OCI-LY7 (cell line): ENCODE data around the gene PLCG1. TPM values are rescaled to one million over a fixed set of nuclear protein-coding genes. Genes with fewer than 3 reads are reported as not detected.

ENCODE experiments used
- BruUV-seq: library from RNA; stranded (reverse); fragments of 400-500 nt; replicated peaks from 2 replicates; lab custom pipeline; 2021; lab: Mats Ljungman, UMichigan
- CTCF ChIA-PET: fragments of 300-600 bp; sonication (Branson Sonifier 250); formaldehyde crosslinking; loops from one replicate; lab custom pipeline; 2022; ENCODE audit warnings: antibody characterized with exemption; ENCODE audit not compliant: unreplicated experiment; lab: Charles Lee
- POLR2A ChIA-PET: fragments of 300-600 bp; sonication (Branson Sonifier 250); formaldehyde crosslinking; loops from one replicate; lab custom pipeline; 2022; ENCODE audit warnings: antibody characterized with exemption; lab: Charles Lee
- DNase-seq: peaks from one replicate; pipeline ENCODE4 v3.0.0-alpha.2; 2015; ENCODE audit warnings: low spot score
- H2AFZ ChIP-seq: fragments of 200-600 bp; sonication (generic), shearing (Covaris generic); 2 replicates; pipeline ENCODE4 v1.6.1; 2014; ENCODE audit warnings: mild to moderate bottlenecking, antibody characterized with exemption, low read length, moderate library complexity
- H3K27ac ChIP-seq: fragments of 200-600 bp; sonication (generic); 2 replicates; pipeline ENCODE4 v1.5.1; 2014; ENCODE audit warnings: mixed run types, low read depth, mild to moderate bottlenecking, moderate library complexity, low read length, inconsistent platforms; ENCODE audit not compliant: poor library complexity, severe bottlenecking
- H3K36me3 ChIP-seq: fragments of 200-600 bp; sonication (generic); 2 replicates; pipeline ENCODE4 v1.6.1; 2014; ENCODE audit warnings: mild to moderate bottlenecking, antibody characterized with exemption, low read length, moderate library complexity, mixed read lengths; ENCODE audit not compliant: insufficient read depth
- H3K4me1 ChIP-seq: fragments of 200-600 bp; sonication (generic); 2 replicates; pipeline ENCODE4 v1.5.1; 2014; ENCODE audit warnings: mild to moderate bottlenecking, low read length; ENCODE audit not compliant: insufficient read depth, poor library complexity, severe bottlenecking
- H3K4me2 ChIP-seq: fragments of 200-600 bp; sonication (generic); 2 replicates; pipeline ENCODE4 v1.6.1; 2014; ENCODE audit warnings: mild to moderate bottlenecking, low read length
- H3K4me3 ChIP-seq: fragments of 200-600 bp; sonication (generic); 2 replicates; pipeline ENCODE4 v1.5.1; 2014; ENCODE audit warnings: mild to moderate bottlenecking, low read depth, low read length; ENCODE audit not compliant: poor library complexity, severe bottlenecking
- H3K79me2 ChIP-seq: fragments of 200-600 bp; sonication (generic); 2 replicates; pipeline ENCODE4 v1.6.1; 2016; ENCODE audit warnings: low read depth, mild to moderate bottlenecking, low read length, moderate library complexity, mixed read lengths; ENCODE audit not compliant: insufficient read depth
- H3K9me2 ChIP-seq: fragments of 200-600 bp; sonication (generic); 2 replicates; pipeline ENCODE4 v1.6.1; 2016; ENCODE audit warnings: mild to moderate bottlenecking, low read length, mixed read lengths; ENCODE audit not compliant: insufficient read depth
- H3K9me3 ChIP-seq: fragments of 200-600 bp; sonication (generic); 2 replicates; pipeline ENCODE4 v1.6.1; 2014; ENCODE audit warnings: mild to moderate bottlenecking, mixed run types, low read length, mixed read lengths
- H4K20me1 ChIP-seq: fragments of 200-600 bp; sonication (generic); 2 replicates; pipeline ENCODE4 v1.6.1; 2014; ENCODE audit warnings: mild to moderate bottlenecking, antibody characterized with exemption, low read length, moderate library complexity, mixed read lengths; ENCODE audit not compliant: insufficient read depth
- EZH2phosphoT487 ChIP-seq: fragments of 200-600 bp; sonication (generic); IDR thresholded peaks from 2 replicates; pipeline ENCODE4 v1.6.1; 2018; ENCODE audit warnings: low read depth, borderline replicate concordance, mild to moderate bottlenecking, mixed run types, antibody characterized with exemption, low read length, moderate library complexity, mixed read lengths
- intact Hi-C: fragments of 100-400 bp; cut with micrococcal nuclease; formaldehyde crosslinking; loops from one replicate; pipeline ENCODE4 v1.10.0; 2022; ENCODE audit not compliant: unreplicated experiment
- total RNA-seq, 2 experiments: library from RNA; depleted of rRNA in 1 of 2; stranded (reverse); fragments of >200 nt in 1 of 2; shearing (Covaris generic) in 1 of 2; gene quantifications; 2 replicates each; pipeline ENCODE4 v1.2.3, GENCODE V29; 2014 to 2022
- TF ChIP-seq, protein P1 (sequence below): fragments of 200-600 bp; sonication (generic); conservative IDR thresholded peaks from 2 replicates; pipeline ENCODE4 v1.5.1; 2014; ENCODE audit warnings: mild to moderate bottlenecking, antibody characterized with exemption, low read length, moderate library complexity, mixed read lengths

The PLCG1 gene
- total RNA-seq, 2 experiments from 2014 or later, result 103 to 121 TPM

DNA sequence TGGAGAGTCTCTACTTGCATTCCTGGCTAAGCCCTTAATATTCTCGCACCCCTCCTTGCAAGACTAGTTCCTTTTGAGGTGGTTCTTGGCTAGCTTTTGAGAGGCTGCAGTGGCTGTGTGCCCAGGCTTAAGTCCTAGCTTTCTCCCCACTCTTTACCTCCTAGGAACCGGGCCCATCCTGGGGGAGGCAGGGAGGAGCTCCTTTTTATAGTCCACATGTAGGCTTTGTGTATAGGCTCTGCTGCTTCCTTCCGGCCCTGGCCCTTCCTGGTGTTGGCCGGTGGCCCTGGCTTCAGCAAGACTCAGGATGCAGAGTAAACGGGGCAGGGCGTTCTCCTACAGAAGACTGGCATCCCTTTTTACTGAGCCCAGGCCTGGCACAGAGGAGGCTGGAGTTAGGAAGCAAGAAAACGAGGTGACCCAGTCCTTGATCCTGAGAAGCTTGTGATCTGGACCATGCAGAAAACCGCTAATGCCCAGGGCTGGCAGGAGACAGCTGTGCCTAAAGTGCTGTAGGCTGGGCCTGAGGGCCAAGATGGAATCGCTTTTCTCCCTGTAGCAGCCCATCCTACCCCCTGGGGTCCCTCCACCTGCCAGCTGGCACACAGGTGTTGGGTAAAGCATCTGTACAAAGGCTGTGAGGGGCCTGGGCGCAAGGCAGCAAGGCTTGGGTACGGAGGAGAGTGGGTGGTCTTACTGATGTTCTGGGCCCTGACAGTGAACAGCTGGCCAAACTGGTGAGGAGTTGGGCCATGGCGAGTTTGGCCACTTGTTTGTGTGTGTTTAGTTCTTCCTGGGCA lies 8.7 kb downstream of the PLCG1 start:
- H3K36me3 ChIP-seq, result peaks cover 35% of the 10 kb centered on the region
- H3K9me3 ChIP-seq, result no peaks in the 10 kb centered on the region
- TF ChIP-seq, protein P1, sequence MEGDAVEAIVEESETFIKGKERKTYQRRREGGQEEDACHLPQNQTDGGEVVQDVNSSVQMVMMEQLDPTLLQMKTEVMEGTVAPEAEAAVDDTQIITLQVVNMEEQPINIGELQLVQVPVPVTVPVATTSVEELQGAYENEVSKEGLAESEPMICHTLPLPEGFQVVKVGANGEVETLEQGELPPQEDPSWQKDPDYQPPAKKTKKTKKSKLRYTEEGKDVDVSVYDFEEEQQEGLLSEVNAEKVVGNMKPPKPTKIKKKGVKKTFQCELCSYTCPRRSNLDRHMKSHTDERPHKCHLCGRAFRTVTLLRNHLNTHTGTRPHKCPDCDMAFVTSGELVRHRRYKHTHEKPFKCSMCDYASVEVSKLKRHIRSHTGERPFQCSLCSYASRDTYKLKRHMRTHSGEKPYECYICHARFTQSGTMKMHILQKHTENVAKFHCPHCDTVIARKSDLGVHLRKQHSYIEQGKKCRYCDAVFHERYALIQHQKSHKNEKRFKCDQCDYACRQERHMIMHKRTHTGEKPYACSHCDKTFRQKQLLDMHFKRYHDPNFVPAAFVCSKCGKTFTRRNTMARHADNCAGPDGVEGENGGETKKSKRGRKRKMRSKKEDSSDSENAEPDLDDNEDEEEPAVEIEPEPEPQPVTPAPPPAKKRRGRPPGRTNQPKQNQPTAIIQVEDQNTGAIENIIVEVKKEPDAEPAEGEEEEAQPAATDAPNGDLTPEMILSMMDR, result no peak
- TF ChIP-seq EZH2phosphoT487, result no peak
- peaks cover 61% of the 10 kb centered on the region for H3K4me1 ChIP-seq
- BruUV-seq, result no TSS peak
- peak; percentile 67 for DNase-seq
- no peaks in the 10 kb centered on the region for H3K9me2 ChIP-seq
- H2AFZ ChIP-seq, result no peak overlapping the region
- H3K27ac ChIP-seq, result peak overlapping the region; percentile 52
- peak overlapping the region; percentile 61 for H3K4me2 ChIP-seq
- H3K4me3 ChIP-seq, result peak overlapping the region; percentile 20
- ChIA-PET CTCF (interaction anchor here (0.5 to 0.7 kb wide), 2 partner anchors 11 to 206 kb away, joined by 3 to 6 read pairs; no protein-coding TSS in a partner anchor), POLR2A (interaction anchor here (0.6 to 1.4 kb wide), 2 partner anchors 11 to 89 kb away, joined by 3 read pairs; no protein-coding TSS in a partner anchor)
- H4K20me1 ChIP-seq, result peaks cover 20% of the 10 kb centered on the region; the same call in 1 of the 2 replicates
- H3K79me2 ChIP-seq, result peaks cover 94% of the 10 kb centered on the region
- intact Hi-C loops, result no loop called here

DNA sequence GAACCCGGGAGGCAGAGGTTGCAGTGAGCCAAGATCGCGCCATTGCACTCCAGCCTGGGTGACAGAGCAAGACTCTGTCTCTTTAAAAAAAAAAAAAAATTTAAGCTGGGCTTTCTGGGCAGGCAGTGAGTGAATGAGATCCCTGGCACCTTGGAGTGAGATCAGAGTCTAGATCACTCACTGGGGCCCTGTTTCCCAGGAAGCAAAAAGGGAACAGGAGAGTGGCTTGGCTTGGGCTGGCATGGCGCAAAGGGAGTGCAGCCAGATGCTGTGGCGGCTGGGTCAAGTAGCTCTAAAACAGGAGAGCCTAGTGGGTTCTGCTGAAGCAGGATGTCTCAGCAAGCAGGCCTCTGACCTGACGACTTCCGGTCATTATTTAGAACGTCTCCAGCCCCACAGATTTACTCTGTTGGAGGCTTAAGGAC lies 10.4 kb downstream of the PLCG1 start:
- no peaks in the 10 kb centered on the region for H3K9me2 ChIP-seq
- no peak overlapping the region for H3K4me3 ChIP-seq
- no peak for DNase-seq
- H3K36me3 ChIP-seq, result peaks cover 35% of the 10 kb centered on the region
- CTCF ChIA-PET, result interaction anchor here (0.5 kb wide), 1 partner anchor 10 kb away, joined by 4 read pairs; no protein-coding TSS in a partner anchor
- no peak overlapping the region for H3K4me2 ChIP-seq
- H2AFZ ChIP-seq, result no peak overlapping the region
- H3K4me1 ChIP-seq, result peaks cover 50% of the 10 kb centered on the region
- peaks cover 93% of the 10 kb centered on the region for H3K79me2 ChIP-seq
- peaks cover 14% of the 10 kb centered on the region; the same call in 1 of the 2 replicates for H4K20me1 ChIP-seq
- H3K27ac ChIP-seq, result no peak overlapping the region
- POLR2A ChIA-PET, result interaction anchor here (0.7 to 1.5 kb wide), 4 partner anchors 9 to 21 kb away, joined by 3 to 5 read pairs (median 4); no protein-coding TSS in a partner anchor
- BruUV-seq, result no TSS peak
- TF ChIP-seq, protein P1, result no peak
- TF ChIP-seq EZH2phosphoT487, result no peak
- H3K9me3 ChIP-seq, result no peaks in the 10 kb centered on the region
- intact Hi-C loops, result no loop called here
